ENCODE data around the gene CRIM1. TPM values are rescaled to one million over a fixed set of nuclear protein-coding genes. Genes with fewer than 3 reads are reported as not detected.

CRIM1 gene
- total RNA-seq, 1 donor from 2014 or later: 105 TPM

- Histone ChIP-seq H3K36me3 (no peaks in the 10 kb centered on the region), H3K27ac (no peak overlapping the region), H3K9me3 (no peaks in the 10 kb centered on the region), H3K4me3 (no peak overlapping the region), H3K4me1 (no peaks in the 10 kb centered on the region), H3K27me3 (ENCODE audit: low read depth) (no peaks in the 10 kb centered on the region)
- no peak for ATAC-seq
- no peak for DNase-seq
- intact Hi-C loops (cut with DNase I): no loop called here
- TF ChIP-seq CTCF (IDR thresholded peaks at IDR 0.05): no peak
These were observed 12.0 kb upstream of the CRIM1 start for GRCh38 chr2:36343606-36344005.

- H3K27me3 ChIP-seq (ENCODE audit: low read depth): no peaks in the 10 kb centered on the region
- DNase-seq: no peak
- intact Hi-C loops (cut with DNase I): no loop called here
- no peaks in the 10 kb centered on the region for H3K36me3 ChIP-seq
- peaks cover 14% of the 10 kb centered on the region for H3K4me1 ChIP-seq
- H3K4me3 ChIP-seq: no peak overlapping the region
- H3K9me3 ChIP-seq: no peaks in the 10 kb centered on the region
- no peak overlapping the region for H3K27ac ChIP-seq
- no peak for TF ChIP-seq CTCF (IDR thresholded peaks at IDR 0.05)
- no peak for ATAC-seq
These were observed 6.9 kb upstream of the CRIM1 start for GRCh38 chr2:36348721-36349120.

GRCh38 chr2:36351291-36351690 is 4.3 kb upstream of the CRIM1 start:
- peaks cover 17% of the 10 kb centered on the region for H3K4me1 ChIP-seq
- ATAC-seq (no peak), DNase-seq (no peak)
- H3K4me3 ChIP-seq: no peak overlapping the region
- H3K27ac ChIP-seq: no peak overlapping the region
- H3K9me3 ChIP-seq: no peaks in the 10 kb centered on the region
- H3K36me3 ChIP-seq: no peaks in the 10 kb centered on the region
- intact Hi-C loops (cut with DNase I): loop anchor here (10.0 kb wide), 1 partner anchor 154 kb away; no protein-coding TSS in a partner anchor
- no peak for TF ChIP-seq CTCF (IDR thresholded peaks at IDR 0.05)
- H3K27me3 ChIP-seq (ENCODE audit: low read depth): no peaks in the 10 kb centered on the region

GRCh38 chr2:36351736-36352349 is 3.7 kb upstream of the CRIM1 start:
- peak; percentile 49 for TF ChIP-seq CTCF (IDR thresholded peaks at IDR 0.05)
- ATAC-seq: no peak
- peaks cover 17% of the 10 kb centered on the region for H3K4me1 ChIP-seq
- no peak overlapping the region for H3K27ac ChIP-seq
- no peaks in the 10 kb centered on the region for H3K27me3 ChIP-seq (ENCODE audit: low read depth)
- H3K36me3 ChIP-seq: no peaks in the 10 kb centered on the region
- intact Hi-C loops (cut with DNase I): loop anchor here (10.0 kb wide), 1 partner anchor 153 kb away; no protein-coding TSS in a partner anchor
- no peak for DNase-seq
- no peaks in the 10 kb centered on the region for H3K9me3 ChIP-seq
- no peak overlapping the region for H3K4me3 ChIP-seq

GRCh38 chr2:36352701-36353100 is 2.9 kb upstream of the CRIM1 start:
- ATAC-seq: no peak
- Histone ChIP-seq H3K27me3 (ENCODE audit: low read depth) (no peaks in the 10 kb centered on the region), H3K36me3 (no peaks in the 10 kb centered on the region), H3K27ac (no peak overlapping the region), H3K9me3 (no peaks in the 10 kb centered on the region), H3K4me3 (no peak overlapping the region), H3K4me1 (peaks cover 21% of the 10 kb centered on the region)
- intact Hi-C loops (cut with DNase I): loop anchor here (10.0 kb wide), 1 partner anchor 152 kb away; no protein-coding TSS in a partner anchor
- DNase-seq: no peak
- no peak for TF ChIP-seq CTCF (IDR thresholded peaks at IDR 0.05)

All from lower lobe of right lung (tissue), 2 donors.